ENCODE results near the gene AIM2.

The AIM2 gene

DNA sequence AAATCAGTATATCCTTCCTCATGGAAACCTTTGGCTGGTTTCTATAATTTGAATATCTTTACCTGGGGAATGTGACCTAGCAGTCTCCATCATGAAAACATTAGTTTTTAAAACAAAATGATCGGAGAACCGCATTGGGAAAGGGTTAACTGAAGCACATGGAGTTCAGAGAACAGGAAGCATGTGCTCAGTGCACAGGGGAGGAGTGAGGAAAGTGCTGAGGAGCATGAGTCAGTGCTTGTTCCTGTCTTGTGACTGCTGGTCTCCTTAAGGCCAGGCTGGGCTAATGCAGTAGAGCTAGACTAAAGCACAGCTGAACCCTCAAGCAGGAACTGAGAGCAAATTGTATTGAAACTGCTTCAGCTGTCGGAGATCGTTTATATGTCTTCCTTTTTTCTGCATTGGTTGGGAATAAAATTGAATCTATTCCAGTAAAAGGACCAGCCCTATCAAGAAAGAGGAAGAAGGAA, 61.1 kb downstream of the AIM2 start:
- DNase-seq (ENCODE audit: low read depth) = peak; percentile 33

- no peak for DNase-seq (ENCODE audit: low read depth)
These were observed 61.7 kb downstream of the AIM2 start for GRCh38 chr1:159014851-159015250.

GRCh38 chr1:159014003-159014571, 62.5 kb downstream of the AIM2 start:
- DNase-seq (ENCODE audit: low read depth) = no peak

DNA sequence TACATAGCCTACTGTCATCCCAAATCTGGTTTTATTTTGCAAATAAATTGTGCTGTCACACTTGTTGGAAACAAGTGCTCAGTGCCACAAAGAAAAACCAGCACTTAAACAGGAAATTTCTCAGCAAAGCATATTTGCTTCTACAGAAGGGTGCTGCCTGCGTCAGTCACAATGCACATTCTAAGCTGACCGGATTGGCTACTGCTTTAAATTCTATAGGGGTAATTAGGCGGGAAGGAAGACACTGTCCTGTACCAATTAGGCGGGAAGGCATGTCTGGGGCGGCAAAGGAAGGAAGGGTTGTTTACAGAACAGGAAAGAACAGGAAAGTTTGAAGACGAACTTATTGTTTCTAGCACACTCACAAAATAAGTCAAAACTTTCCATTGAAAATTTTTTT, 64.1 kb downstream of the AIM2 start:
- DNase-seq (ENCODE audit: low read depth) = no peak
